GM04503 (cell line): ENCODE results near the gene PADI3.

ENCODE experiments used
- DNase-seq: peaks from one replicate; pipeline ENCODE4 v3.0.0-alpha.2; 2012; ENCODE audit warnings: low read depth

PADI3 gene

DNA sequence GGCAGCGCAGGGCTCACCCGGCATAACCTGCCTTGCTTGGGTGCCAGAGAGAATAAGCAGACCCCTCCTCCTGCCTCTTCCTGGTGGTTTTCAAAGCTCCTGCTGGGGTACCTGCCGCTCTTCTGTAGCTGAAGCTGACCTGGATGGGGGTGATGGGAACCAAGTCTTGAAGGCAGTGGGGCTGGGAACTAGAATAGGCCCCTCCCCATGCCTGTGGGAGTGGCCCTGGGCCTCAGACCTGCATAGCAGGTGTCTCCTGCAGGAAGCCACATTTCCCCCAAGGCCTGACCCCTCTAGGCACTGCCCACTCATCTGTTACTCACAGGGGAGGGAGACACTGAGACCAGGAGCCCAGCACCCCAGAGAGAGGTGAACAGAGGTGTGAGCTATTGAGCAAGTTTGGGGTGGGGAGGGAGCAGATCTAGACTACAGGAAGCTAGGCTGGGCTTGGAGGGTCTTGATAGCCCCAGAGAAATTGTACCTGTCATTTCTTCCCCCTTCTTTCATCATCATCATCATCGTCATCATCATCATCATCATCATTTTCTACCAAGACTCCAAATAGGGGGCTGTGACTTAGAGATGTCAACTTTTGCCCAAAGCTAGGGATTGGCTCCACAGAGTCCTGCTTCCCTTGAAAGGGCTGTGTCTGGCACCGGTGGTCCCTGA, 33.9 kb upstream of the PADI3 start:
- no peak for DNase-seq

DNA sequence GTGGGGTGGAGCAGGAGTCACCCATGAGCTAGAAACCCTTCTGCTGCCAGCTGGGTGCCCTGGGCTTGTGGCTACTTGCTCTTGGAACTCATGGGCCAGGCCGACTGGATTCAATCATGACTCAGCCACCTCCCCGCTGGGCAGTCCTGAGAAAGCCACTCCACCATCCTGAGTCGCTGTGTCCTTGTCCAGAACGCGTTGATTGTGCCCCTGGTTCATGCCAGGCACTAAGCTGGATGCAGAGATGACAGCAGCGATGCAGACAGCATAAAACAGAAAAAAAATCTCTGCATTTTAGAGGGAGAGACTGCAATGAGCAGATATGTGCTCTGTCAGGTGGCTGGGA, 33.4 kb upstream of the PADI3 start:
- DNase-seq, result no peak

DNA sequence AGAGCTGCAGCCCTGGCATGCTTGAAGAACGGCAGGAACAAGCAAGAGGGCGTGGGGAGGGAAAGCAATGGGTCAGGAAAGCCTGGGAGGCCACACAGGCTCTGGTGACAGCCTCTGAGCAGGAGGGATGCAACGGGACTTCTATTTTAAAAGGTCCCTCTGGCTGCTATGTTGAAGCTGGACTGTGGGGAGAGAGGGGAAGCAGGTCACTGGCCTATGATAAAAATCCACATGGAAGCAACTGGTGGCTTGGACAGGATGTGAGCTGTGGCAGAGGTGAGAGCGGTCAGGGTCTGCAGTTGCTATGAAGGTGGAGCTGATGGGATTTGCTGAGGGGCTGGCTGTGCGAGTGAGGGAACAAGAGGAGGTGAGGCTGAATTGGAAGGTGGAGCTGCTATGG, 32.8 kb upstream of the PADI3 start:
- DNase-seq, result no peak

DNA sequence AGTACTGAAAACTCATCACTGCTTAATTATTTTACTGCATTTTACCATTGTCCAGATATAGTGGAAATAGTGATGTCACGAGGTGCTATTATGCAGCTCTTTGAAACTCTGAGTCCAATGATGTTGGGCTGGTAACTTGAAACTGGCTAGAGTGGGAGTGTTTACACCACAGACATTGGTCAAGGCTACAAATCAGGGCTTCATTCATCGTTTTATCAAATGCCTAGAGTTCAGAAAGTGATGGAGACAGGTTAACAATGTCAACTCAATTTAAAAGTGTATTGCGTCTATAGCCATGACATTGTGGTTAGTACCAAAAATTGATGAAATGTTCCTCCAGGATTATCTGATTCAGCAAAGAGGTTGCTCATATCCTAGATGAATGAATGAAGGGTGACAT, 31.3 kb upstream of the PADI3 start:
- DNase-seq, result no peak

DNA sequence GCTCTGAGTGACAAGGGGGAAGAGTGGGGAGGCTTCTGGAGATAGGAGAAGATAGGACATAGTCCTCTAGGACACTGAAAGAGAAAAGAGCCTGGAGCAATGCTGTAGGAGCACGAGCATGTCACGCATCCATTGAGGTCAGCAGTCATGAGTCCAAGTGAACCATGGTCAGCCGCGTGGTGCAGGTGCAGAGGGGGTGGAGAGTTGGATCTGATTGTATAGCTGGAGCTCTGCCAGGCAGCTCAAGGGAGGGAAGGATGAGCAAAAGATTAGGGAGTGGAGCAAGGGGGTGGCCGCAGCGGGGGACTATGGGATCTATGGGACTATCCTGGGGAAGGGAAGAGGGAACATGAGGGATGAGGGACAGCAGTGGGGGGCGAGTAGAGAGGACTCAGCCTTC, 30.0 kb upstream of the PADI3 start:
- DNase-seq, result no peak

DNA sequence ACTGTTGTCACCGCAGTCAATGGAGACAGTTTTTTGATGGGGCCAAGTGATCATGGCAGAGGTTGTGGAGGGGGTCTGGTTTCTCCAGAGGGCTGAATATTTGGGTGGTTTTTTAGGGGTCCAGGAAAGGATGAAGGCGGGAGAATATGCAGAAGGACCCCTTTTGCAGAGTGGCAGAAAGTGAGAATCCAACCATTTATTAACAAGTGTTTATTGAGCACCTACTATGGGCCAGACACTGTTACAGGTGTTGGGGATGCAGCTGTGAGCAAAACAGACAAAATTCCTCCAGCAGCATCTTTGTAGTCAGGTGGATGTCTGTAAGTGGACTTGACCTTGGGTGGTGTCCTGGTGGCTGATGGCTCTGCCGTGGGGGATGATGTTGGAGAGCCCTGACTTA, 28.6 kb upstream of the PADI3 start:
- no peak for DNase-seq

DNA sequence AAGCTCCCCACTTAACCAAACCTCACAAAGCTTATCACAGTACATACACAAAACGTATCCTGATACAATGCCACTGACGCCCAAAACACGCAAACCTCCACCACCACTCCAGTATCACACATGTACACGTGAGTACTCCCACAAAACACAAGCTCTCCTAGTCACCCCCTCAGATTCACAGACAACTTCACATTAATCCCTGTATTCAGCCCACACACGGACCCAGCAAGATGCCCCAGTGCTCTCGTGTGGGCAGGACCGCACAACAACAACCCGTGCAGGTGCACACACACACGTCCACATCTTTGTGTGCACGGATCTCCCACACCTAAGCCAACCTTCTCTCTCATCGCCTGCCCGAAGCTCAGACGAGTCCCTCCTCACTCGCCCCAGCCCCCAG, 26.3 kb upstream of the PADI3 start:
- DNase-seq, result no peak

DNA sequence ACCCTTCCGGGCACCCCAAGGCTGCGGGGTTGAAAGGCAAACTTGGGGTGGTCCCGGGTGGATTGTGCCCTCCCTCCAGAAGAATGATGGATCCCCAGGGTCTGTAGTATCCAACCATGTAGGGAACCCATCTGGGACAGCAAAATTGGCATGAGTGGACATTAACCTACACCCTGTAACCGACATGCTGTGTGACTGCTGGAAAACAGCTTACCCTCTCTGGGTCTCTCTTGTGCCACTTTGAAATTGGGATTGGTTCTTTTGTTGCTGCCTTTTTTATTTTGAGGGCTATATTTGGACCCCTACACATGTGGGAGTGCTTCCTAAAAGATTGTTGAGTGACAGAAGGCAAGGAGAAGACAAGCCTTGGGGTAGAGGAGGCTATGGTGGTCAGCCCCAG, 24.5 kb upstream of the PADI3 start:
- no peak for DNase-seq

DNA sequence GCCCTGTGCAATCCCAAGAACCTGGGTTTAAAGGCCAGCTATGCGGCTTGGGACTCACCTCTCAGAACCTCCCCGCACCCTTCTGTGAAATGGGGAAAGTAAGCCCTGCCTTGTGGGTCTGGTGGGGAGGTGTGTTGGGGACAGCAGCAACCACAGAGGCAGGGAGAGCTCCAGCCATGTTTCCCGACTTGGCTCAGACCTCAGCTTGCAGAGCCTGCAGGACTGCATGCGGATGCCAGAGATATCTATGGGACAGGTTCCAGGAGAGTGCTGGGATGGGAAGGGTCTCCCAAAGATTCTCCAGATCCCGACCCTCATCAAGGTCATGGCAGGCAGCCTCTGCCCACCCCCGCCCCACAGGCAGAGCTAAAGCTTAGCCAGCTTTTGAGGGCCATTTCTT, 23.8 kb upstream of the PADI3 start:
- no peak for DNase-seq

DNA sequence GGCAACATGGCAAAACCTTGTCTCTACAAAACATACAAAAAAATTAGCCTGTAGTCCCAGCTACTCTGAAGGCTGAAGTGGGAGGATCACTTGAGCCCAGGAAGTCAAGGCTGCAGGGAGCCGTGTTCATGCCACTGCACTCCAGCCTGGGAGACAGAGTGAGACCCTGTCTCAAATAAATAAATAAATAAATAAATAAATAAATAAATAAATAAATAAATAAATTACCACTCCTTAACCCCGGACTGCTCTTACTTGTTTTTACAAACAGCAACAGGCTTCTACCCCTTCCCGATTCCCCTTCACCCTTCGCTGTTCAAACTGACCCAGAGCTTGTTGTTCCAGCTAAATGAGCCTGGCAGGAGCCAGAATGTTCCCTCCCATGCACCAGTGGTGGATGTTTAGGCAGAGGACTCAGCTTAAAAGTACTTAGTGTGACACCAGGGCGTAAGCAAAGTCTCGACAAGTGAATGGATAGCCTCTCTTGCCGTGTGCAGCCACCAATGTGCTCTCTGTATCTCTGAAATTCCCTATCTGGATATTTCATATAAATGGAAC, 21.5 kb upstream of the PADI3 start:
- no peak for DNase-seq

DNA sequence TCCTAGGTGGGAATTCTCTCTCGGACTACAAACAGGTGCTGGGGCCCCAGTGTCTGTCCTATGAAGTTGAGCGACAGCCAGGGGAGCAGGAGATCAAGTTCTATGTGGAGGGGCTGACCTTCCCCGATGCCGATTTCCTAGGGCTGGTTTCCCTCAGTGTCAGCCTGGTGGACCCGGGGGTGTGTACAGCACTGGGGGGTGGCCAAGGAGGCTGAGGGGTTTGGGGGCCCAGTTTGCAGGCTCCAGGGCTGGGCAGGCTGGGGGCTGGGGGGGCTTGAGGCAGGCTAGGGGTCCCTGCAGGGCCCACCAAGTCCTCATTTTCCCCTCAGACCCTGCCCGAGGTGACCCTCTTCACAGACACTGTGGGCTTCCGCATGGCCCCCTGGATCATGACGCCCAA, 20.3 kb upstream of the PADI3 start:
- no peak for DNase-seq

DNA sequence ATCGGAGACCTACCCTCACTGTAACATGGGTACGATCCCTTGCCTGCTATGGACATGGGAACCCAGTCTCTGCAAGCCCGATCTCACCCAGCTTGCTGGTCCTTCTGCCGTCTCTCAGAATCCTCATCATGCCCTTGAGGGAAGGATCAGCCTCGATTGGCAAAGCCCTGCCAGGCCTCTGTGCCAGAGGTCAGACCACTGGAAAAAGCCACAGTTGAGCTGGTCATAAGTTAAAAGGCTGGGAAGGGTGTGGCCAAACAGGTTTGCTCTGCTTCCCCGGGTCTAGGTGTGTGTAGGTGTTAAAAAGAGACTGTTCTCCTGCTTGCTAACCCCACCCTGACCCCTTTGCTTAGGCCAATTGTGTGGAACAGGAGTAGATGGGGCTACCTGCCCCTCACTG, 19.5 kb upstream of the PADI3 start:
- no peak for DNase-seq

DNA sequence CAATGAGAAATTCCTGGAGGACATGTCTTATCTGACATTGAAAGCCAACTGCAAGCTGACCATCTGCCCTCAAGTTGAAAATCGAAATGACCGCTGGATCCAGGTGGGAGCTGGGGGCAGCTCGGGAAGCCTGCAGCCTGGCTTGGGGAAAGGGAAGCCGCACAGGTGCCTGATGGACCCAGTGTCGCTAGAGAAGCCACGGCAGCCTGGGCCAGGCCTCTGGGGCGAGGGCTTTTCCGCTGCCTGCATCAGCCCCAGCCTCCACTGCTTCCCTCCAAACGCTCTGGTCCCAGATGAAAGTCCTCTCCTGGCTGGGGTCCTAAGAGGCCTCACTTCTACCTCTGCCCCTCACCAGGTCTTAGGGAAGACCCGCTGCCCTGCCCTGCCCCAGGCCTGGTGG, 18.8 kb upstream of the PADI3 start:
- no peak for DNase-seq

DNA sequence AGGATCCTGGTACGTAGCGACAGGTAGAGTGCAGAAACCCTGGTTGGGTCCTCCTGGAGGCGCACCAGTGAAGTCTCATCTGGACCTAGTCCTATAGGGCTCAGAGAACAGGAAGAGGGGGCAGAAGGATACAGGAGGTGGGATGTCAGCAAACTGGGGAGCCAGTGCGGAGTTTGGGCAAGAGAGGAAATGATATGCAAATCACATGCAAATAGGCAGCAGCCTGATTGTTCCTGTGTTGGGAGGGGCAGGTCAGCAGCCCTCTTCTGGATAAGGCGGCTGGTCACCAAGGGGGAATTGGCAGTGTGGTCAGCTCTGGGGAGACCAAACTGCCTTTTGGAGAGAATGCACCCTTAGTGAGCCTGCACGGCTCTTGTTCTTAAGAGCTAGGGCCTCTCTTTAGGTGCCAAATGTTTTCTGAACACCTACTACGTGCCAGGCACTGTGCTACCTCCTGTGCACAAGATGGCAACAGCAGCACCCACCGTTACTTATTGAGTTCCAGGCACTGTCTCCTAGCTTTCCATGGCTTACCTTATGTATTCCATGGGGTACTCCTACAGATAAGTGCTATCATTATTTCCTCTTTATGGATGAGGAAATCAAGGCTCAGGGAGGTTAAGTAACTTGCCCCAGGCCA, 18.1 kb upstream of the PADI3 start:
- no peak for DNase-seq

DNA sequence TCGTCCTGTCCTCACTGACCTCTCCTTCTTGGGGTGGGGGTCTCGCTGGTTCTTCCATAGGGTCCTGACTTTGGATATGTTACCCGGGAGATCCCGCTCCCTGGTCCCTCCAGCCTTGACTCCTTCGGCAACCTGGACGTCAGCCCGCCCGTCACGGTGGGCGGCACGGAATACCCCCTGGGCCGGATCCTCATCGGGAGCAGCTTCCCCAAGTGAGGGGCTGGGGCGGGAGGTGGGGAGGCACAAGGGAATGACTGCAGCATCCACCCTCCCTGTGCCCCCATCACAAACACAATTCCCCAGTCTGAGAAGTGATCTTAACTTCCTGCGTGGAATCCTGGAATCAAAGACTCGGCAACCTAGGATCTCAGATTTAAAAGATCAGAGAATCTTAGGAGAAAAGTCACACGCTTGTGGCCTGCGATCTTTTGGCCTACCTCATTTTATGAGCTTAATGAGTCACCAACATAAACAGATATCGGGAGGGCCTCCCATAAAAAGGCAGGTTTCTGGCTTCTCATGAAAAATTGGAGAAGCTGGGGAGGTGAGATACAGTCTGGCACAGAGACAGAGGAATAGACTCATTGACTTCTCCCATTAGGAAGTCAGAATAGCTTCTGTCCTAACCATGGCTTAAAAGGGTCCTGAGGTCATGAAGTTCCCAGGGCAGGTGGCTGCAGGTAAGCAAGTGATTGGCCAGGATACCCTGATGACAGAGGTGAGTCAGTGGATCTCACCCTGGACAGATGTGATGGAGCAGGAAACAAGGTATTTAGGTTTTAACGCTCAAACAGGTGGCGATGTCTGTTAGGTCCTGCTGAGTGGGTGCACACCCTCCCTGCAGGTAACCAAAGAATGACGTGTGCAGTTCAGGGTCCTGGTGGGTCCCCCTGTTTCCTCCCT, 15.9 kb upstream of the PADI3 start:
- peak; percentile 85 for DNase-seq

DNA sequence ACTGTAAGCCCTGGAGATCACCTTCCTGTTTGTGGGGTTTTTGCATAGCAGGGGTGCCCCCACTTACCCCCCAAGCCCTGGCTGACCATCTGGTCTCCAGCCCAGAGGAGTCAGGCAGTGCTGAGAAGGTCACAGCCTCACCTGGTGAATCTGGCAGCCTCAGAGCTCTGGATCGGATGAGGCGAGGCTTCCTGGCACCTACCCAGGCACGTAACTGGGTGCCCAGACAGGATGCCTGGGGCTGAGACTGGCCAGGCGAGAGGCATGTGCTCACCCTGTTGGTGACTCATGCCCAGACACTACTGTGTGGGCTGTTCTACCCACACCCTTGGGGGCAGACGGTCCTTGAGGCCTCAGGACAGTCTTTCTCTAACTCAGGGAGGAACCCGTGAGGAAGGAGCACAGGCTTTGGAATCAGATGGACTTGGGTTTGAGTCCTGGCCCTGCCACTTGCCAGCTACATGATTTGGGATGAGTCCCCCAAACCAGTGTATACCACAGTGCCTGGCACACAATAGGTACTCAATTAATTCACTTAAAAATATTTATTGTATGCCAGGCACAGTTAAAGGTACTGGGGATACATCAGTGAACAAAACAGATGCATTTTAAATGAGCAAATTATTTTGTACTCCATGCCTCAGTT, 15.1 kb upstream of the PADI3 start:
- peak; percentile 71 for DNase-seq

DNA sequence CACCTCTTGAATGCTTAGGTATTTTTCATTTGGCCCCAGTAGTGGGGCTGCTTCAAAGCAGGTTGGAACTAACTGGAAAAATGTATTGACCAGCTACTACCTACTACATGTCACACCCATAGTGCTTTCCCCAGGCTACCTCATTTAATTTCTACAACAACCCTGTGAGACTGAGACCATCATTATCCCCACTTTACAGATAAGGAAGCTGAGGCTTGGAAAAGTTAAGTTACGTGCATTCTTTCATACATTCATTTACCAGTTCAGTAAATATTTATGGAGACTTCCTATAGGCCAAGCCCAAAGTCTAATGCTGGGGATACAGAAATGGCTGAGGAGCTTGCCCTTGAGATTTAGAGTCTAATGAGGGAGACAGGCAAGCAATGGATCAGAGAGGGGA, 14.5 kb upstream of the PADI3 start:
- DNase-seq, result no peak

DNA sequence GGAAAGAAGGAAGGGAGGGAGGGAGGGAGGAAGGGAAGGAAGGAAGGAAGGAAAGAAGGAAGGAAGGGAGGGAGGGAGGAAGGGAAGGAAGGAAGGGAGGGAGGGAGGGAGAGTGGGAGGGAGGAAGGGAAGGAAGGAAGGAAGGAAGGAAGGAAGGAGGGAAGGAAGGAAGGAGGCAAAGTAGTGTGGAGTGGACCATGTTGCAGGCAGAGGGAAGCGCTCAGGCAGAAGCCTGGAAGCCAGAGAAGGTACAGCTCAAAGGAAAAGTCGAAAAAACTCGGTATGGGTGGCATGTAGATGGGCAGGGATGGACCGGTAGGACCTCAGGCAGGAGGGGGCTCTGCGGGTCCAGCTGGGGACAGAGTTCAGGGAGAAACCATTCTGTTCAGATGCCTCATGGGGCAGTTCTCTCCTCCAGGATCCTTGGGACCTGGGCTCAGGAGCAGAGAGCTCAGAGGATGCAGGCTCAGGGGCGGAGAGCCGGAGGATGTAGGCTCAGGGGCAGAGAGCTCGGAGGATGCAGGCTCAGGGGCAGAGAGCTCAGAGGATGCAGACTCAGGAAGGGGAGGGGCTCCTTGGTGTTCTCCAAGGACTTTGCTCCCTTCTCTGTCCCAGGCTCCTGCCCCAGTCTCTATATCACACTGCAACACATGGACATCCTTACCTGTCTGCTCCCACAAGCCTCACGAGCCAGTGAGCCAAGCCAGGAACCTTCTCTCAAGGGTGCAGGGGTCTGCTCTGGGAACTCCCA, 13.6 kb upstream of the PADI3 start:
- no peak for DNase-seq

DNA sequence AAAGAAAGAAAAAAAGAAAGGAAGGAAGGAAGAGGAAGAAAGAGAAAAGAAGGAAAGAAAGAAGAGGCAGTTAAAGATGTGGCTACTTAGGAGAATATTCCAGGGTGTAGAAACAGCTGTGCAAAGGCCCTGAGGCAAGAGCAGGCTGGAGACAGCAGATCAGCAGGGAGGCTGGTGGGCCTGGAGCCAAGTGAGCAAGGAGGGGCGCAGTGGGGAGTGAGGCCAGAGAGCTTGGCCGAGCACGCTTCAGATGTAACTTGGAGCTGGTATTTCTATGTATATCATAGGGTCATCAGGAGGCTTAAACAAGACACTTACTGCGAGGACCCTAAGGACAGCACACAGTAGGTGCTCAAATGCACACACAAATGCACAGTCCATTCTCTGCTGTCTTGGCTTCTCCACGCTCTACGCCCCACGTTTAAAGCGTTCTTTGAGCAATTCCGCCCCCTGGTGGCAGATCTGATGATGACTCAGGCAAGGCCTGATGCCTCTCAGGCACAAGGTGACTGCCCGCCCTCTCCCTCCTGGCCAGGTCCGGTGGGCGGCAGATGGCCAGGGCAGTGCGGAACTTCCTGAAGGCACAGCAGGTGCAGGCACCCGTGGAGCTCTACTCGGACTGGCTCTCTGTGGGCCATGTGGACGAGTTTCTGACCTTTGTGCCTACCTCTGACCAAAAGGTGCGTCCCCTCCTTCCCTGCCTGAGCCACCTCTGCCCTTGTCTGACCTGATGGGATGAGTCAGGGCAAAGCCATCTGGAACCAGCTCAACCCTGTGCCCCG, 11.9 kb upstream of the PADI3 start:
- DNase-seq, result peak; percentile 34

DNA sequence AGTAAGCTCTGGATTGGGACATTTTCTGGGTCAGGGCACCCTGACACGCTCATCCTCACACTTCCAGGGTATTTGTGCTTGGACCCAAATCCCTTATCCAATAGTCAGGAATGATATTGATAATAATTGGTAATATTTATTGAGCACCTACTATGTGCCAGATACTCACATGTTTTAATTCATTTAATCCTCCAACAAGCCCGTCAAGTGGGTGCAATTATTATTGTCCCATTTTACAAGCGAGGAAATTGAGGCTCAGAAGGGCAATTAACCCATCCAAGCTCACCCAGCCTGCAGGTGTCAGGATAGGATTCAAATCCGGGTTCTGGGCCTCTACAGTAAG, 11.4 kb upstream of the PADI3 start:
- DNase-seq, result no peak

DNA sequence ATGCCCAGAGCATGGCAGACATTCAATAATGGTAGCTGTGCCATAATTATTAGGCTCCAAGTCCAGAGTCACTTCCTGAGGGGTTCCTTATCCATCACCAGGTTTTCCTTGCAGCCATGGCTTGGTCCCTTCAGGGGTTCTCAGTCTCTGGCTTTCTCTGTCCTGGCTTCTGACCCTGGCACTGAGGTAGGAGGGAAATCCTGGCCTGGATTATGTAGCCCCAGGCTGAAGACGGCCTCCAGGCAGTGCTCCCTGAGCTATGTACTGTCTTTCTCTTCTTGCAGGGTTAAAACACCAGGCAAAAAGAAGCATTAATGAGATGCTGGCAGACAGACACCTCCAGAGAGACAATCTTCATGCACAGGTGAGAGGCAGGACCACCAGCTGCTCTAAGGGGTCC, 9.5 kb upstream of the PADI3 start:
- DNase-seq, result peak; percentile 71
